Thoracic aorta (tissue), 2 donors: ENCODE data around the gene VAMP7. TPM values are rescaled to one million over a fixed set of nuclear protein-coding genes. Genes with fewer than 3 reads are reported as not detected.

Source experiments
- ATAC-seq: fragments of 150-250 bp; one replicate; pipeline ENCODE4 v1.8.0; 2017; ENCODE audit warnings: low read depth; ENCODE audit not compliant: insufficient number of reproducible peaks, low FRiP score
- DNase-seq: peaks from one replicate; pipeline ENCODE4 v3.0.0-alpha.2; 2020; ENCODE audit warnings: low spot score
- H3K27ac ChIP-seq, 2 donors: fragments of 200-600 bp; sonication (generic); 1 replicate in 1 of 2; 2 replicates in 1 of 2; pipeline ENCODE4 v1.5.1; 2016; ENCODE audit warnings: mild to moderate bottlenecking in 2 of 2, moderate library complexity in 2 of 2
- H3K27me3 ChIP-seq: fragments of 200-600 bp; sonication (generic); replicated peaks from 2 replicates; pipeline ENCODE4 v1.6.0; 2016; ENCODE audit warnings: mild to moderate bottlenecking; ENCODE audit not compliant: insufficient read depth
- H3K36me3 ChIP-seq: fragments of 200-600 bp; sonication (generic); one replicate; pipeline ENCODE4 v1.5.1; 2016
- H3K4me1 ChIP-seq, 2 donors: fragments of 200-600 bp; sonication (generic); 1 replicate in 1 of 2; 2 replicates in 1 of 2; pipeline versions ENCODE4 v1.5.1 to v1.6.0; 2016; ENCODE audit warnings: low read depth in 2 of 2, mild to moderate bottlenecking in 1 of 2; ENCODE audit not compliant: control insufficient read depth in 1 of 2
- H3K4me3 ChIP-seq: fragments of 200-600 bp; sonication (generic); 2 replicates; pipeline ENCODE4 v1.5.1; 2016; ENCODE audit warnings: mild to moderate bottlenecking
- H3K9me3 ChIP-seq: fragments of 200-600 bp; sonication (generic); 2 replicates; pipeline ENCODE4 v1.5.1; 2016
- CTCF ChIP-seq: fragments of 200-600 bp; sonication (generic); IDR thresholded peaks from one replicate; pipeline ENCODE4 v1.5.1; 2019; ENCODE audit warnings: antibody characterized with exemption
- total RNA-seq, 2 donors: library from RNA; depleted of rRNA; stranded (reverse); fragments of >200 nt; gene quantifications; one replicate each; pipeline versions ENCODE4 v1.1.0 to v1.2.3, GENCODE V29; 2016

The VAMP7 gene
- total RNA-seq, 2 donors from 2014 or later, result 29.2 to 35.6 TPM

DNA sequence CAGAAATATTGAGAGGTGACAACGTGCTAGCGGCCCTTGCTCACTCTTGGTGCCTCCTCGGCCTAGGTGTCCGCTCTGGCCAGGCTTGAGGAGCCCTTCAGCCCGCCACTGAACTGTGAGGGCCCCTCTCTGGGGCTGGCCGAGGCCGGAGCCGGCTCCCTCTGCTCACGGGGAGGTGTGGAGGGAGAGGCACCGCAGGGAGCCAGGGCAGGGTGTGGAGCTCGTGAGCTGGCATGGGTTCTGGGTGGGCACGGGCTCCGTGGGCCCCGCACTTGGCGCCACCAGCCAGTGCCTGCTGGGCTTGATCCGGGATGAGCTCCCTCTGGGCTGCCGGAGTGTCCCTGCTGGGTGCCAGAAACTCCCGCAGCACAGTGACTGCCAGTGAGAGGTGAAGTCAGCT is 16.0 kb upstream of the VAMP7 start:
- no peak overlapping the region for H3K27ac ChIP-seq
- no peak overlapping the region for H3K4me3 ChIP-seq
- no peaks in the 10 kb centered on the region for H3K9me3 ChIP-seq
- H3K27me3 ChIP-seq, result no peaks in the 10 kb centered on the region
- no peaks in the 10 kb centered on the region for H3K4me1 ChIP-seq
- ATAC-seq (no peak), DNase-seq (no peak)
- no peak for TF ChIP-seq CTCF
- no peaks in the 10 kb centered on the region for H3K36me3 ChIP-seq

GRCh38 chrX:155867821-155868220 is 13.3 kb upstream of the VAMP7 start:
- Histone ChIP-seq H3K27me3 (no peaks in the 10 kb centered on the region), H3K27ac (no peak overlapping the region), H3K9me3 (no peaks in the 10 kb centered on the region), H3K4me1 (no peaks in the 10 kb centered on the region), H3K4me3 (no peak overlapping the region), H3K36me3 (no peaks in the 10 kb centered on the region)
- DNase-seq (no peak), ATAC-seq (no peak)
- no peak for TF ChIP-seq CTCF

- Histone ChIP-seq H3K4me1 (no peaks in the 10 kb centered on the region), H3K36me3 (no peaks in the 10 kb centered on the region), H3K27me3 (no peaks in the 10 kb centered on the region), H3K4me3 (no peak overlapping the region), H3K27ac (no peak overlapping the region), H3K9me3 (no peaks in the 10 kb centered on the region)
- DNase-seq (no peak), ATAC-seq (no peak)
- TF ChIP-seq CTCF, result no peak
These were observed 10.2 kb upstream of the VAMP7 start for GRCh38 chrX:155870958-155871357.

DNA sequence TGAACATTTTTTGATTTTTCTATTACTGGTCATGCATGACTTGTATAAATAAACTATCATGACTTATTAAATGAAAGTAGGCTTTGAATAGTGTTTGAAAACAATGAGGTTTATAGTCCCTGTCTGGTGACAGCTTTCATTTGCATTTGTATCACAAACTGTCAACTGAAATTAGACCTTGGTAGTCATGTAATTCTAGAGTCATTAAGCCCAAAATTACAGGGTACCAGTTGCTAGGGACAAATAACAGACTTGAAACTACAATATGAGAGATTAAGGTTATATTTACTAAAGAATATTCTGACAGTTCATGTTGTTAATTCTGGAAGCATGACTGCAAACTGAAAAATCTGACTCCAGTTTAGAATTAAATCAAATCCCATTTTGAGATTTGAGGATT is 9.2 kb upstream of the VAMP7 start:
- Histone ChIP-seq H3K4me1 (no peaks in the 10 kb centered on the region), H3K4me3 (no peak overlapping the region), H3K9me3 (no peaks in the 10 kb centered on the region), H3K27me3 (no peaks in the 10 kb centered on the region), H3K27ac (no peak overlapping the region), H3K36me3 (no peaks in the 10 kb centered on the region)
- ATAC-seq, result no peak
- no peak for DNase-seq
- TF ChIP-seq CTCF, result no peak

DNA sequence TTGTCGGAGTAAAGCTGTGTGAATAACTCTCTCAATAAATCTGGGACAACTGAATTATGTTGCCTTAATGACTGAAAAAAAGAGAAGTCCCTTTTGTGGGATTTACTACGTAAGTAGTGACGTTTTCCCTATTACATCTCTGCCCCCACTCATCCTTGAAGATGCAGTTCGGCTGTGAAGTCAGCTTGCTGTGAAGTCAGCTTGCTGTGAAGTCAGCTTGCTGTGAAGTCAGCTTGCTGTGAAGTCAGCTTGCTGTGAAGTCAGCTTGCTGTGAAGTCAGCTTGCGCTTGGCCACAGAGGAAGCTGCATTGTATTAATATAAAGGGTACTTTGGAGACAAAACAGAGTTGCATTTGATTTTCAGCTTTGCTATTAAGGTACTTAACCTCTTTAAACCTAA is 8.0 kb upstream of the VAMP7 start:
- Histone ChIP-seq H3K27me3 (no peaks in the 10 kb centered on the region), H3K27ac (no peak overlapping the region), H3K4me1 (no peaks in the 10 kb centered on the region), H3K36me3 (no peaks in the 10 kb centered on the region), H3K4me3 (no peak overlapping the region), H3K9me3 (no peaks in the 10 kb centered on the region)
- TF ChIP-seq CTCF, result no peak
- ATAC-seq, result no peak
- no peak for DNase-seq
